ENCODE results near the gene CLBA1.

The CLBA1 gene

DNA sequence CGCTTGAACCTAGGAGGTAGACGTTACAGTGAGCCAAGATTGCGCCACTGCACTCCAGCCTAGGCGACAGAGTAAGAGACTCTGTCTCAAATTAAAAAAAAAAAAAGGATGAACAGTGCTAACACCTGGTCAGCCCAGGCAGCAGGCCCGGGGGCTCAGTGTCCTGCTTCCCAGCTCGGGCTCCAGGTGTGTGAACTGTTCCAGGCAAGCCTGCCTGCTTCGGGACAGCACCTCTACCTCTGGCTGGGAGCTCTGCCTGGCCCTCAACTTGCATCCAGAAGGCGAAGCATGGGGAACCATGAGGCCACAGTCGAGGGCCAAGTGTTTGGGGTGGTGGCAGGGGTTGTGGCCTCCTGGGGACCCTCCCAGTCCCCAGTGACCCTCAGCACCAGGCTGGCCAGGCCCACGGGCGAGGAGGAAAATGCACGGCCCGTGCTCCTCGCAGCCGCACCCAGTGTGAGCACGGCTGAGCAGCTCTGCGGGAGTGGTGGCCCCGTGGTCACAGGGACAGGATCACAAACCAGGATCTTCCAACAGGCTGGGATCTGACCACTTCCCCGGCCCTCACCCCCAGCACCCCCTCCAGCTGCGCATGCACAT lies 19.8 kb downstream of the CLBA1 start:
- no peak for DNase-seq (ENCODE audit: low read depth in 2 of 2)

DNA sequence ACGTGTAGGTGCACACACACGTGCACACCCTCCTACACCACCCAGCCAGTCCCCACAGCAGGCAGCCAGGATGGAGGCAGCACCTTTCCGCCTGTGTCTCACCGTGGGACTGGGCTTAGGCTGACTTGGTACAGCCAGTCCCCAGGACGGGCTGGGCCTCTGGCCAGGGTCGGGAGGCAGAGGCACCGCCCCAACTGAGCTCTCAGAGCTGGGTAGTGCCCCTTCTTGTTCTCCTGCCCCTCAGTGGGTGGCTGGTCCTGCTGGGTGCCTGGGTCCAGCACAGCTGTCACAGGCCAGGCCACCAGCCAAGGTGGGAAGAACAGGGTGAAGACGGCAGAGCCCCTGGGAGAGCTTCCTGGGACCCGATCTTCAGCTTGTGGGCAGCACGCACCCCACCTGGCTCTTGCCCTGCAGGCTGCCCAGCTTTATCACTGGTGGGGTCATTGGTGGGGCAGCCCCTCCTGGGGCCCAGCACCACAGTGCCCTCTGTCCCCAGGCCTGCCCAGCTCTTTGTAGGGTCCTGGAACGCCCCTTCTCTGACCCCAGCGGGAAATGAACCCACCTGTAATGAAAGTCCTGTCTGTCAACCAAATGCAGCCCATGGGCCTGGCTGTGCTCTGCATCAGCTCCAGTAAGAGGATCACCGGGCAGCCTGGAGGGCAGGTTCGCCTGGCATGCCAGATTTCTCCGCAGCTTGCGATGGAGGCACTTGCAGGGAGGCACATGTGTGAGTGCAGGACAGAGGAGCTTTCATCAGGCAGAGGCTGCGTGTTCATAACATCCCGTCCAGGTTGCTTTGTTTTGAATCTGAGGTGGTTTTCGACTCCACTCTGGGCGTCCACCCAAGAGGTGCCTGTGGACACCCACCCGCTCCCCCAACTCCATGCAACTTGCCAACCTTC lies 20.6 kb downstream of the CLBA1 start:
- no peak for DNase-seq (ENCODE audit: low read depth in 2 of 2)

DNA sequence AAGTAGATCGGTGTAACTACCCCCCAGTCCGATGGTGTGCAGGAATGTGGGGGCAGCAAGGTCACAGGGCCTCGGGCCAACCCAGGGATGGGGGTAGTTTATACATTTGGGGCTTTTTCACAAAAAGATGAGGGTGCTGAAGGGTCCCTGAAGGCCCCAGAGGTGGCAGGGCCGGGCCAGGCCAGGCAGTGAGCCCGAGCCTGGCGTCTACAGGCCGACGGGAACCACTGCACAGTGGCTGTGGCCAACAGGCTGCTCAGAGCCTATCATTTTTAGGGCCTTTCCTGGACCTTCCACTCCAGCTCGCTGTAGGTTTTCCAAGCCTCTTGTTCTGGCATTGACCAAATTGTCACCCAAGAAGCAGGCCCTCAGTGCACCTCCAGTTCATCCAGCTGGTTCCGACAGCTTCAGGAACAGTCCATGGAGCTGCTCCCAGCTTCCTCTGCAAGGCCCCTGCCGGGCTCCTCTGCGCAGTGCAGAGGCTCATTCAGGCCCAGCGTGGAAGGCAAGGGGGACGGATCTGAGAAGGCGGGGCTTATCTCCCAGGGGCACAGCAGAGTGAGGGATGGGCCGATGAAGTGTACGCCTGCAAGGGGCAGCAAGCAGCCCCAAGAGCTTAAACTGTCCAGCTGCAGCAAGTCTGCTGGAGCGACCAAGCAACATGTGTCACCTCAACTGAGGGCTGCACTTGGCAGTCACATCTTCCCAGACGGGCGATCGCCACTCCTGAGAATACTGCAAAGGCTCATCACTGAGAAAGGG lies 21.4 kb downstream of the CLBA1 start:
- DNase-seq (ENCODE audit: low read depth in 2 of 2): no peak

DNA sequence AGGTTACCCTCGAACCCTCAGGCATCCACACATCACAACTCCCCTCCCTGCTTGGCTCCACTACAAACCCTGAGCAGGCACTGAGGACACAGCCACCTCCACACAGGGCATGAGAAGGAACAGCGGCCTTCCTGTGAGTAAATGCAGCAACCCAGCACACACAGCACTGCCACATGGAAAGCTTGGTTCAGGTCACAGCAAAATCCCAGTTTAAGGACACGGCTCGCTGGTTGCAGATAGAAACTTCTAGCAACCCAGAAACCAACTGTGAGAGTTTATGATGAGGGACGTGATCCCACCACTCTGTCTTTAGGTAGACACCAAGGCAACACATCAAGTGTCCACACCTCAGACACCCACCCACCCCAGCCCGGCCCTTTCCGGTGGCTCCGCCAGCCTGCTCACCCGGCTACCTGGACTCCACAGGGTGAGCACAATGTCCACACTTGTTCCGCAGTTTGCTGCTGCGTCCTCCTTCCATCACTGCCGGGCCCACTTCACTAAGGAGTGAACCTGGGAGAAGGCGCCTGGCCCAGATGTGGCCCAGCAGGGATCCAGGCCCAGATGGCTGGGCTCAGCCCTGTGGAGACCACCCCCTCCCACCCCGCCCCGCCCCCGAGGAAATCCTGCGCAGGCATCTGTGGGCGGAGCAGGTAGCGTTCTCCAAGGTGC lies 22.1 kb downstream of the CLBA1 start:
- no peak for DNase-seq (ENCODE audit: low read depth in 2 of 2)

DNA sequence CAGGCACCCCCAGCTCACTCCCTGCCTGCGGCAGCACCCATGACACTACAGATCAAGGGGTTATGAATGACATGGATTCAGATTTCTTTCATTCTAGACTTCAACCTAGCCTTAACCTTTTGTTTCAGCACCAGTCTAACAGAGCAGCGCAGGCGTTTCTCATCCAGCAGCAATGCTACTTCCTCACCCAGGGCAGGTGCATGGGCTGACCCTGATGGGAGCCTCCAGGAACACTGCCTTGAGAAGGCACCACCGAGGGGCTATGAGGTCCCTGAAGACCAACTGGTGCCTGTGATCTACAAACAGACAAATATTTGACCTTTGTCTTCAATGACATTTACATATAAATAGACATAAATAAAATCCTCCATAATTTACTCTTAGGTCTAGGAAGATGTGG lies 24.5 kb downstream of the CLBA1 start:
- DNase-seq (ENCODE audit: low read depth in 2 of 2): no peak

DNA sequence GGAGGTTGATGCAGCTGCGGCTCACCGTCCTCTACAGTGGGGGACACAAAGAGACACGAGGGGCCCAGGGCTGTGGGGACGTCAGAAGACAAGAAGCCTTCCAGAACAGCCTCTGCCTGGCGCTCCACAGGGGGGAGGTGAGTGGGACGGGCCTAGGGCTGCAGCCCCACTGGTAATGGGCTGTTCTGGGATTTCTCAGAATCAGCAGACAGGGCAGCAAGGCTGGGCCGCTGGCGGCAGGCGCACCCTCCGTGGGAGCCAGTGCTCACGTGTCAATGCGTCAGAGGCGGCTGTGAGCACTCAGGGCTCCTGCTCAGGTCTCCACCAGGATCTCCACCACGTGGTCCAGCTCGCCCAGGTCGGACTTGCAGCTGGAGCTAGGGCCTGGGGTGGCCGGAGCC lies 25.3 kb downstream of the CLBA1 start:
- no peak for DNase-seq (ENCODE audit: low read depth in 2 of 2)

DNA sequence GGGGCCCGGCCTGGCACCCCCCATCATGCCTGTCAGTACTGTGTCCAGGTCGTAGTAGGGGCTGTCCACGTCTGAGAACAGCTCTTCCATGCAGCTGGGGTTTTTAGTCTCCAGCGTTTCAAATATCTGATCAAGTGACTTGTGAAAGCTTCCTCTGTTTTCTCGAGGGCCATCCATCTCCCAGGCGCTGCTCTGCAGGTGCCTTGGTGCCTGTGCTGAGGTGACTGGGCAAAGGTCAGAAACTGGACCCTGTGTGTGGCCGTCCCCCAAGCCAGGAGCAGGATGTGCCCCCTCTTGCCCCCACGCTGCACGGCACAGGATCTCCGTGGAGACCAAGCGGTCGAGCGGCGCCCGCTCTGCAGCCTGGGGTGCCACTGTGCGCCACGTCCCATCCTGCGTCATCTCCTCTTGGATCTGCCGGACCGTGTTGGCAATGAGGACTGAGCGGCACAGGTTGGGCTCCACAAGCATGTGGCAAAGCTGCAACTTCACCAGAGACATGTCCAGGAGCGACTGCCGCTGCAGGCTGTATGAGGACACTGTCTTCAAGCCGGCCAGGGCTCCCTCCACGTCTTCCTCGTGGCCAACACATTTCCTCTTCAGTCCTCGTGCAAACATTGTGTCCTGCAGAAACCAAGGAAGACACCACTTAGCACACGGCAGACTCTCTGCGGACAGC lies 25.9 kb downstream of the CLBA1 start:
- no peak for DNase-seq (ENCODE audit: low read depth in 2 of 2)

DNA sequence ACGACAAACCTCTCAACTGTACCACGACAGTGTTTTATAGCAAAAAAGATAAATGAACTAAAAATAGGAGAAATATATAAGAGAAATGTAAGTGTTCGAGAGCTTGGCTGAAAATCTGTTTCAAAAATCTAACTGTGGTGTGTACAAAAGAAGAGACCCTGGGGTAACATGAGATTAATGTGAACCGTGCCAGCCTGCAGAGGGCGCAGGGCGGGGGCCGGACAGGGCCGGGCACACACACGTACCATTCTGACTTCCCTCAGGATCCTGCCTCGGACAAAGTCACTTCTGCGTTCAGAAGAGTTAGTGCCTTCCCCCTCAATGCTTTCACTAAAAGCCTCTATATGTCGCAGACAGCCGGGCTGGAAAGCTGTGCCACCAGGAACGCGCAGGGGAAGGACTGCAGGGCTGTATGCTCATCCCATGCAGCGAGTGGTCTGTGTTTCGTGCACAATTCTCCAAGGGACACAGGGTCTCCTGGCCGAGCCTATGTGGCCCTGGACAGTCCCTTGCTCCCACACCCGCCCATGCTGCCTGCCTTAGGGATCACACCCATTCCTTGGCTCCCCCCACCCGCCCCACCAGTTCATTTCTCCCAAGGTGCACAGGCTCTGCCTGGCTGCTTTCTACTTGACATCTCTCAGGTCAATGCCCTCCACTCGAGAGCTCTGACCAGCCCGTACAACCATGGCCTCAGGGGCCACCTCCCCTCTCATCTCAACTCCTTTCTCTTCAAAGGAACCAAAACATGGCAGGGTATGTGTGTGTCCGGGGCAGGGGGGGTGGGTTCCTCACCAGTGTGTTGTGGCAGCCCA lies 26.8 kb downstream of the CLBA1 start:
- no peak for DNase-seq (ENCODE audit: low read depth in 2 of 2)

DNA sequence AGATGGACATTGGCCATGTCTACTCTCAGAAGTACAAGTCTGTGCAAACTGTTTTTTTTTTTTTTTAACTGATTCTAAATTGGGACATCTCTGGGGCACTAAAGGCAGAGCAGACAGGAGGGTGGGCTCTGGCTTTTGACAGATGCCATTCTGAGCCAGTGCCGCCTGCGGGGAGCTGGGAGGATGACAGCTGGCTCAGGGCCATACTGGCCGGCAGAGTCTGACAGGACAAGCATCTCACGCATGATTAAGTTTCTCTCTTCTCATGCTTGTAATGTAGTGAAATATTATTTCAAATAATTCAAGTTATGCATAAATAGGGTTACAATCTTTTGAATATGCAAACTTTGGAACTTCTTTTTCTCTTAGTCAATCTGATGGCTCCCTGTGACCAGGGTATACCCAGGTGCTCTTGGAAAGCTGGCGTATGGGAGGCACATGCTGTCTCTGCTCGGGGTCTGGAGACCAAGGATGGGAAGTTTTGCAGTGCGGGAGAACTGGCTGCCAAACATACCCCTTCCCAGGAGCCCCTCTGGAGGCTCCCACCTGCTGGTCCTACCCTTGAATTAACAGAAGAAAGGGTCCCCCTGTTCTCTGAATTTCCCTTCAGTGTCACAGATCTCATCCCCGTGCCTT lies 27.7 kb downstream of the CLBA1 start:
- DNase-seq (ENCODE audit: low read depth in 2 of 2): no peak

DNA sequence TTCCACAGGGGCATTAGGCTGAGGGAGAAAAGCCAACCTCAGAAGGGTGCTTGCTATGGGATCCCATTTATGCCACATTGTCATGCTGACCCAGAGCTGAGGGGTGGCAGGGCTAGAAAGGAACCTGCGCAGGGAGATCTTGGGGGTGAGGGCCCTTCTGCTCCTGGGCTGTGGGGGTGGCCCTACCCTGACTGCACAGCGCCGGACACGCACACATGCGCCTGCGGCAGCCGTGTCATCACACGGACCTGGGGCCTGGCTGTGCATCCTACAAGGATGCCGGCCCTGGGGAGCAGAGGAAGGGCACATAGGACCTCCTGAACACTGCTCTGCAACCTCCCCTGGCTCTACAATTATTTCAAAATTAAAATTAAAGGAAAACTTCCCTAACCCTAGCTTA lies 28.4 kb downstream of the CLBA1 start:
- no peak for DNase-seq (ENCODE audit: low read depth in 2 of 2)

DNA sequence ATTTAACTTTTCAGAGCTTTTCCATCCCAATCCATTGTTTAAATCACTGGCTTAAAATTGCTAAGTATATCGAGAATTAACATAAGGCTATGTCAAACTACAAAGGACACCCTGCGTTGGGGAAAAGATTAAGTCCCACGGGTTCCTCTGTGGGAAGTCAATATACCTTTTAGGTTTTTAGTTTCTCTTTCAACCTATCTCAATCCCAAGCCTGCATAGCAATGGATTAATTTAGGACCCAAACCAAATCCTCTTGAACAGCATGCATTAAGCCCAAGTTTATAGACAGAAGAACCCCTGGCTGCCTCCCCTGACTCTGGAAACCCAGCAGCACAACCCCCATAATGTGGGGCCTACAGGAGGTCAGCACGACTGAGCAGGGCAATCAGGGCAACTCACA lies 29.0 kb downstream of the CLBA1 start:
- no peak for DNase-seq (ENCODE audit: low read depth in 2 of 2)

DNA sequence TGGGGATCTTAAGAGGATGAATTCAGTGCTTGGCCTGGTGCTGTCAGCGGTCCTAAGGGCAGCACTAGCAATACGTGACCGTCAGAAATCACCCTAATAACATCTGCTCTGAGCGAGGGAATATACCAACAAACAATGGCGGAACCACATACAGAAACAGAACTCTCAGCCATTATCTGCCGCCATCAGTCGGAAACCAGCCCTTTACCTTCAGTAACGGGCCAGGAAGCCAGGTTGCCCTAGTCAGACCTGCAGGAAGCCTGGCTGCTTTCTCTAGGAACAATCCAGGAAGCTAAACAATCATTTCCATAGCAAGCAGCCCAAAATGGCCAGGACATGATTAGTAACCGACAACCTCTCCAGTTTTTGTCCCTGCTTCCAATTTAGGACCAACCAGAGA lies 29.7 kb downstream of the CLBA1 start:
- no peak for DNase-seq (ENCODE audit: low read depth in 2 of 2)

DNA sequence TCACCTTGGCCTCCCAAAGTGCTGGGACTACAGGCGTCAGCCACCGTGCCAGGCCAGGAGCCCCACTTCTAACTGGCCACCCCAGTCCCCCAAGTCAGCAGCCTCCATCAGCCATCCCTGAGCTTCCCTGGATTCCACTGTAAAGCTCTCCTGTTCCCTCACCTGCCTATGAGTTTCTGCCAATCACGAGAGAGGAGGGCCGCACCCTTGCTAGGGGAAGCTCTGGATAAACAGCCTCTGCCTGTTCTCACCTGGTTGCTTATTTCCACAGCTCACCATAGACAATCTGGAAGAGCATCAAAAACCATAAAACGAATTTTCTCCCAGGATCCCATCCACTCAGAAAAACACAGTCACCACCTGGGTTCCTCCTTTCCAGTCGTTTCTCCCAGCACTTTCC lies 30.3 kb downstream of the CLBA1 start:
- DNase-seq (ENCODE audit: low read depth in 2 of 2): no peak

DNA sequence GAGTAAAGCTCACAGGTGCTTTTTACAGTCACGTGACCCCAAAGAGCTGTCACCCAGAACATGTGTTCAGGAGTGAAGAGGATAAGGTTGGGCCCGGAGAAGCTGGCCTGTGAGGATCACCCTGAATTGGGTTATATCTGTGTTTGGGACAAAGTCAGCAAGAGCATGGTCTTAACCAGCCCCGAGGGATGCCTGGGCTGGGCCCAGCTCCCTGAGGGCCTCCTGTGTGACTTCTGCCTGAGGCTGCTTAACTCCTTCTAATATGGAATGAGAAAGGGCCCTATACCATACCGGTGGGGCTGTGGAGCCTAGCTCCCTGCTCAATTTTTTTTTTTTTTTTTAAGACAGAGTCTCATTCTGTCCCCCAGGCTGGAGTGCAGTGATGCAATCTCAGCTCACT lies 32.8 kb downstream of the CLBA1 start:
- DNase-seq (ENCODE audit: low read depth in 2 of 2): no peak

DNA sequence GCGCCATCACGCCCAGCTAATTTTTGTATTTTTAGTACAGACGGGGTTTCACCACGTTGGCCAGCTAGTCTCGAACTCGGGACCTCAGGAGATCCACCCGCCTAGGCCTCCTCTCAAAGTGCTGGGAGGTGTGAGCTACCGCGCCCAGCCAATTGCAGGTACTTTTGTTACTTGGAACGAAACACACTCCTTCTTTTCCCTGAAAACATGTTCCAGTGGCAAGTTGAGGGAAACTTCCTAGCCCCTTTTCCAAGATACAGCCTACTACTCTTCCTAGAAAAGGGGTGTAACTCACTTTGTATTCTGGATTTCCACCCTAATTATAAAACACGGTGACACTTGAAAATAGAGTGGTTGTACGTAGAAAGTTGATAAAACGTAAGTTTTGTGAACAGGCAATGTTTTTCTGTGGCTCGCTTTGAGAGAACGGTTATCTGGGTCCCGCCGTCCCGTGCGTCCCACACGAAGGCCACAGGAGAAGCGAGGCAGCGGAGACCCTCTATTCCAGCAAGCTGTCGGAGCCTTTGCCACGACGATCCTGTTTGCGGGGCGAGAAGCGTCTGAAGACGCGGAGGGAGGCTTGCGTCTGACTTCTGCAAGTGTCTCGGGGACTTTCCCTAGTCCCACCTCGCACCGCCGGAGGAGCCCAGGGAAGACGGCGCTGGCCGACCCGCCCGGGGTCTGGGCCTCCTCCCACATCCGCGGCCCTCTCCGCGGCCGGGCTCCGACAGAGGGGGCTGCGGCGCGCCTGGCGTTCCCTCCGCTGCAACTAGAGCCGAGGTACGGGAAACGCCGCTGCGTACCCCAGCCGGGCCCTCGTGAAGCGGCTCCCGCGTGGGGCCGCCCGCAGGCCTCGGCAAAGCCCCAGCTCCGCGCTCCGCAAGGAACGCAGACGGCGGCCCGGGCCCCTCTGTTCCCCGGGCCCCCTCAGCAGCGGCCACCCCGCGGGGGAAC lies 34.5 kb downstream of the CLBA1 start:
- peak; percentile 24 to 34 for DNase-seq (ENCODE audit: low read depth in 2 of 2)

DNA sequence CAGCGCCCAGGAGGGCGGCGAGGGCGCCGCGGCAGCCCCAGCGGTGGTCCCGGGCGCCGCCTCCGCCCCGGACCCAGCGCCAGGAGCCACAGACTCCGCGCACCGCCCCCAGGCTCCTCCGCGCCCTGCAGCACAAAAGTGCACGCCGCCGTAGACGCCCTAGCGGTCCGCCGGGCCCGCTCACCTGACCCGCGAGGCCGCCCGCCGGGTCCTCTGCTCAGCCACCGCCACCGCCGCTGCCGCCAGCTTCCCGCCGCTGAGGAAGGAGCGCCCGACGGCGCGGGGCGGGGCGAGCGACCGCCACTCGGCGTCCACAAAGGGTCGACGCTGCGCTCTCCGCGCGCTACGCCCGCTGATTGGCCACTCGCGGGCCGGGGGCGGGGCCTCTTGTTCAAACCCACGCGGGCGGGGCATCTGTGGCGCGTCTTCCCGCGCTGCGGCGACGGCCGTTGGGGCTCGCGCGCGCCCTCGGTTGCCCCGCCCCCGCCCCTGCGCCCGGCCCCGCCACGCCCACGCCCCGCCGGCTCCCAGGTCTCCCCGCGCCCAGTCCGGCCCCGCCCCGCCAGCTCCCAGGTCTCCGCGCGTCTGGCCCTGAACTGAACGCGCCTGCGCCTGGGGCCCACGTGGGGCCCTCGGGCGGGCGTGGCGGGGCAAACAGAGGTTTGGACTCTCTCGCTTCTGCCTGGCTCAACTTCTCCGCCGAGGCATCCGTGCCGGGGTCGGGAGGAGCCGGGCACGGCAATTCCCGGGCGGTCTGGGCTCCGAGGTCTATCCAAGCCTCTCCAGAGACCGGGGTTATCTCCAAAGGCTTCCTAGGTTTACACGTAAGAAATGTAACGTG lies 35.4 kb downstream of the CLBA1 start, which contains the start of gene CDCA4:
CDCA4 (minus strand) TSS at position 269 of the 841 bp plus-strand sequence. CDS start 9,154 bp downstream, outside the sequence.
- DNase-seq (ENCODE audit: low read depth in 2 of 2): peak; percentile 96 to 98

DNA sequence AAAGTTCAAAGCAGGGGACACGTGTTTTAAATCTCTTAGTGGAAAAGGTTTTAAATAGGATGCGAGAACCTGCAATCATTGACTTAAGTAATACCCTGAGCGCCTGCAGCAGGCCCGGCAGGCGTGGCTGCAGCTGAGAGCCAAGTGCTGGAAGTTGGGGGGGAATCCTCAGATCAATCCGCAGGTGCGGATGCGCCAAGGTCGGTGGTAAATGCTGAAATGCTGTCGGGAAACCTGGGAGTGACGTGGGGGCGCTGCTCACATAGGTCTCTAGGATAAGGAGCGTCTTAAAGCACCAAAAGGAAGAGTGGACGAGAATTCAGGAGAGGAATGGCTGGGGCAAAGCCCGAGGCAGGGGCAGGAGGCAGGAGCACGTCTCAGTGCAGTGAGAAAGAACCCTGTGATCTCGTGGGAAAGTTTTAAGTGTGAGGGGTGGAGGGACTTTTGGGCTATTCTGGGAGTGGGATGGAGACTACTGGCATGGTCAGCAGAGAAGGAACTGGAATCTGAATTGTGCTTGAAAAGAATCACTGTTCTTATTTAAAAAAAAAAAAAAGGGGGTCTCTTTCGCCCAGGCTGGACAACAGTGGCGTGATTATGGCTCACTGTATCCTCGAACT lies 36.2 kb downstream of the CLBA1 start:
- no peak for DNase-seq (ENCODE audit: low read depth in 2 of 2)

DNA sequence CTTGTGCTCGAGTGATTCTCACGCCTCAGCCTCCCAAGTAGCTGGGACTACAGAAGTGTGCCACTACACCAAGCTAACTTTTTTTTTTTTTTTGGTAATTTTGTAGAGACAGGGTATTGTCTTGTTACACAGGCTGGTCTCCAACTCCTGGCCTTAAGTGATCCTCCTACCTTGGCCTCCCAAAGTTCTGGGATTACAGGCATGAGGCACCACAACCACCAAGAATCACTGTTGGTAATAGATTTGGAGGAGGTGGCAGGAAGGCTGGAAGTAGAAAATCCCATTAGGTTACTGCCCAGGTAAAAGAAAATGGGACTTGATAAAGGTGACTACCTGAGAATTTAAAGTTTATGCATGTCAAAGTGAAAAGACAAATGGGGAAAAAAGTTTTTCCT lies 36.7 kb downstream of the CLBA1 start:
- DNase-seq (ENCODE audit: low read depth in 2 of 2): no peak
